HL-60/S4 treated with phorbol 12-myristate 13-acetate at 8.2 ng/mL for 4 days and 3 days (cell line): ENCODE results near the gene APBB2.

Experiments
- in situ Hi-C: fragments of 300-500 bp; cut with MboI; formaldehyde crosslinking; loops from 2 replicates; pipeline ENCODE4 v1.15.0; 2022; ENCODE audit warnings: low sequenced_read_pairs

APBB2 gene

DNA sequence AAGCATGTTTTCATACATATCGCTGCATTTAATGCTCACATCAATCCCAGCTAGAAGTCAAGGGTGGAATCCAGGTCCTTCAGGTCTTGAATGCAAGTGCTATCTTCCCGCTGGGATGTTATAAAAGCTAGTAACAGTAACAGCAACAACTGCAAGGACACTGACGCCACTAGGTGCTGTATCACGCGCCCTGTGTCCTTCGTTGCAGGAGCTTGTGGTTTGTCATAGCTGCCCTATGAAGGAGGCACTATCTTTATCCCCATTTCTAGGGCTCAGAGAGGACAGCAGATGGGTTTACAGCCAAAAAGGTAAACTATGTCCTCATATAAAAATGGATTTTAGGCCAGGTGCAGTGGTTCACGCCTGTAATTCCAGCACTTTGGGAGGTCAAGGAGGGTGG is 261.7 kb downstream of the APBB2 start:
- in situ Hi-C loops = no loop called here

- in situ Hi-C loops = no loop called here
These were observed 262.1 kb downstream of the APBB2 start for GRCh38 chr4:40952217-40952616.

DNA sequence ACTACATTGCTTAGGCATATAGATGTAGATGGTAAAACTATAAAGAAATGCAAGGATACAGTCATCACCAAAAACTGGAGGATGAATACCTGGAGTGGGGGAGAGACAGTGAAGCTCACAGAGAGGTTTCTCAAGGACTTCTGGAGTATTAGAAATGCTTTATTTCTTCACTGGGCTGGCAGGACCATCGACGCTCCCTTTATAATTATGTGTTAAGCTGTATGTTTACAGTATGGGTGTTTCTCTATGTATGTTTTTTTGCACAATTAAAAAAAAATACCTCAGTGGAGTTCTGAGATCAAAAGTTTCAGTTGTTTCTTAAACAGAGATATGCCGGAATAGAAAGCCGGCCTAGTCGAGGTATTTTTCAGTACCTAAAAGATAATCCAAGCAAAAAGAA is 263.3 kb downstream of the APBB2 start:
- in situ Hi-C loops = no loop called here

- in situ Hi-C loops = no loop called here
These were observed 264.8 kb downstream of the APBB2 start for GRCh38 chr4:40949358-40950100.

DNA sequence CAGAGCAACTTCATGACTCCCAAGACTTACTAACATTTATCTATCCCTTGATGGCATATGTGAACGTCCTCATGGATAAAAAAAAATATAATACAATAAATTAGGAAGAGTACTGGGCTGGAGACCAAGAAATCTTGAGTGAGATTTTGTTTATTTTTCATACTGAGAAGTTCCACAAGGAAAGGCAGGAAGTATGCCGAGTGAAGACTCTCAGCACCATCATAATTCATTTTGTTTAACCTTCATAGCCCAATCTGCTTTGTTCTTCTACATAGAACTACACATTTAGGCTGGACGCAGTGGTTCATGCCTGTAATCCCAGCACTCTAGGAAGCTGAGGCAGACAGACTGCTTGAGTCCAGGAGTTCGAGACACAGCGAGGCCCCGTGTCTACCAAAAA is 266.3 kb downstream of the APBB2 start:
- in situ Hi-C loops = no loop called here

- in situ Hi-C loops = no loop called here
These were observed 267.7 kb downstream of the APBB2 start for GRCh38 chr4:40946652-40947051.

DNA sequence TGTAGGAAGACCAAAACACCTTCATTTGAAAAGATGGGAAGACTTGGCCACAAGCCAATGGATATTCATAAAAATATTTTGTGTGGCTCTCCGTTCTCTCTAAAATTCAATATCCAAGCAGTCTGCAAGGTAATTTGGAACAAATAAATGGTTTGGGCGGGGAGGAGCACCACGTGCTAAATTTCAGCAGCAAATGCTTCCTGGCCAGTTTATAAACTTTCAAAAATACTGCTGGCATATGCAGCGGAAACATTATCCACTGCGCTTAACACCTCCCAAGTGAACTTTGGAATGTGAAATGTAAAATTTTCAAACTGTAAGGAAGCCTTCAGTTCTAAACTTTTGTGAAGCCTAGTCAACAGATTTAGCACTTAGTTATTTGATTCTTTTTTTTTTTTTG is 273.6 kb downstream of the APBB2 start:
- in situ Hi-C loops = no loop called here

DNA sequence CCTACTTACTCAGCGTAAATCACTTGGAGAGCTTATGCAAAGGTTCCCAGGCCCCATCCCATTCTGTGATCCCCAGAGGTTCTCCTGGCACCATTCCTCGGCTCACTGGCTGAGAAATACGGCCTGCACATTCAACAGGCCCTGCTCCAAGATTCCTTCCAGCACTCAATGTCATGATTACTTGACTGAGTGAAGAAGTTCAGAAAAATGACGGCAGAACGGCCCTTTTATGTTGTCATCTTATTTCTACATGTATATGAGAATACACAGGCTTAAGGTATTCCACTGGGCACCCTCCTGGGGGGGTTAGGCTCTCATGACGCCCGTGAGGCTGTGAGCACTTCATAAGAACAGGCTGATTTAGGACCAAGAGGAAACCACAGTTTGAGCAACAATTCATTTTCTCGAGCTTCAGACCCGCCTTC is 274.0 kb downstream of the APBB2 start:
- in situ Hi-C loops = no loop called here

- in situ Hi-C loops = no loop called here
These were observed 274.5 kb downstream of the APBB2 start for GRCh38 chr4:40939856-40940255.

DNA sequence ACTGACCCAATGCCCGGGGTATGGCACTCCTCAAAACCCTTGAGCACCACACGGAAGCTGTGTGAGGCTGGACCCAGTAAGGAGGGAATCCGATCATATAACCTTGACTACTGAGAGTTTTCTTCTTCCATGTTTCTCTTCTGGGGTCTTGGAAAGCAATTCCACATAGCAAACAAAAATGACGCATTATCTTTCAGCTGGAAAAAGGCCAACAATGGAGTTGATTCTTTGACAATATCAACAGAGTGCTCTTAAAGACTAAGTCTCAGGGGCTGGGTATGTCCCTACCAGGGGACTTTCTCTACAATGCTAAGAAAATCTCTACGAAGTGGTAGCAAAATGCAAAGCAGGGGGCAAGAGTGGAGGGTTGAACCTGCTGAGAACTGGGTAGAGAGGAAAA is 276.0 kb downstream of the APBB2 start:
- in situ Hi-C loops = no loop called here

- in situ Hi-C loops = no loop called here
These were observed 277.1 kb downstream of the APBB2 start for GRCh38 chr4:40937140-40937725.

- in situ Hi-C loops = no loop called here
These were observed 279.7 kb downstream of the APBB2 start for GRCh38 chr4:40934676-40935075.

- in situ Hi-C loops = no loop called here
These were observed 280.9 kb downstream of the APBB2 start for GRCh38 chr4:40933272-40934053.

- in situ Hi-C loops = no loop called here
These were observed 282.5 kb downstream of the APBB2 start for GRCh38 chr4:40931841-40932240.

GRCh38 chr4:40931238-40931637 is 283.1 kb downstream of the APBB2 start:
- in situ Hi-C loops = no loop called here

- in situ Hi-C loops = no loop called here
These were observed 287.3 kb downstream of the APBB2 start for GRCh38 chr4:40927074-40927473.

DNA sequence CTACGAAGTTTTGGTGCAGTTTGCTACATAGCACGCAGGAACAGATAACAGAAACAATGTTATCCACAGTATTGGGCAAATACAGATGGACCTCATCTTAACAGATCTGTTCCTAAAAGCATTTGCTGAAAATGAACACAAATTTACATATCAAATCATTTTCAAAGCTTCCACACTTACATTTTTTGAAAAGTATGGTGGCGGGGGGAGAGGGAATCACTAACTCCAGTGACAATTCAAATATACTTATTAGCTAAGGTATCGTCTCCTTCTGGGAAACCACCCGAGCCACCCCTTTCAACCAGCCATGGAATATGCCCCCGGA is 289.6 kb downstream of the APBB2 start:
- in situ Hi-C loops = loop anchor here (25.0 kb wide), 1 partner anchor 187 kb away; the partner anchor contains the start of gene NSUN7

- in situ Hi-C loops = loop anchor here (25.0 kb wide), 1 partner anchor 187 kb away; the partner anchor contains the start of gene NSUN7
These were observed 290.1 kb downstream of the APBB2 start for GRCh38 chr4:40924096-40924792.

GRCh38 chr4:40923316-40924095 is 290.8 kb downstream of the APBB2 start:
- in situ Hi-C loops = loop anchor here (25.0 kb wide), 1 partner anchor 186 kb away; the partner anchor contains the start of gene NSUN7

DNA sequence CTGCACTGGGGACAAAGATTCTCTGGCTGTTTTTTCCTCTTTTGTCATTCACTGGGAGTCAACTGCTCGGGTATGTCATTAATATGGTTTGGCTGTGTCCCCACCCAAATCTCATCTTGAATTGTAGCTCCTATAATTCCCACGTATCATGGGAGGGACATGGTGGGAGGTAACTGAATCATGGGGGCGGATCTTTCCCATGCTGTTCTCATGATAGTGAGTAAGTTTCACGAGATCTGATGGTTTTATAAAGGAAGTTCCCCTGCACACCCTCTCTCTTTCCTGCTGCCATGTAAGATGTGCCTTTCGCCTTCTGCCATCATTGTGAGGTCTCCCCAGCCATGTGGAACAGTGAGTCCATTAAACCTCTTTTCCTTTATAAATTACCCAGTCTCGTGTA is 294.4 kb downstream of the APBB2 start:
- in situ Hi-C loops = loop anchor here (25.0 kb wide), 1 partner anchor 183 kb away; the partner anchor contains the start of gene NSUN7
